Left lung (tissue), 10 donors: ENCODE data around the gene TSPAN17. TPM values are rescaled to one million over a fixed set of nuclear protein-coding genes. Genes with fewer than 3 reads are reported as not detected.

Source experiments
- ATAC-seq: fragments of 200-7000 bp; cut with Tn5 transposase; one replicate; pipeline ENCODE4 v1.9.1; 2020; ENCODE audit warnings: moderate library complexity
- DNase-seq, 4 donors: peaks; one replicate each; pipeline ENCODE4 v3.0.0-alpha.2; 2013 to 2020
- H3K27ac ChIP-seq, 2 donors: fragments of 200-600 bp; sonication (generic) in 1 of 2; one replicate each; pipeline versions ENCODE4 v1.5.0 to v1.8.0; 2020 to 2021
- H3K27me3 ChIP-seq, 2 donors: fragments of 200-600 bp; sonication (generic) in 1 of 2; one replicate each; pipeline versions ENCODE4 v1.5.0 to v1.8.0; 2020 to 2021
- H3K36me3 ChIP-seq, 2 donors: fragments of 200-600 bp; sonication (generic) in 1 of 2; one replicate each; pipeline versions ENCODE4 v1.5.0 to v1.8.0; 2020 to 2021
- H3K4me1 ChIP-seq, 2 donors: fragments of 200-600 bp; one replicate each; pipeline ENCODE4 v1.8.0; 2021
- H3K4me3 ChIP-seq, 2 donors: fragments of 200-600 bp; sonication (generic) in 1 of 2; one replicate each; pipeline versions ENCODE4 v1.5.0 to v1.8.0; 2020 to 2021; ENCODE audit warnings: mild to moderate bottlenecking in 1 of 2
- H3K9me3 ChIP-seq, 2 donors: fragments of 200-600 bp; sonication (generic) in 1 of 2; one replicate each; pipeline versions ENCODE4 v1.5.0 to v1.8.0; 2020 to 2021
- CTCF ChIP-seq, 2 donors: fragments of 200-600 bp; sonication (generic) in 1 of 2; IDR thresholded peaks; one replicate each; pipeline versions ENCODE4 v1.5.0 to v1.8.0; 2021; ENCODE audit warnings: antibody characterized with exemption in 2 of 2
- intact Hi-C, 2 donors: fragments of 100-400 bp; cut with DNase I; formaldehyde crosslinking; loops; one replicate each; pipeline versions ENCODE4 v1.11.2 to v1.14.2; 2022
- polyA plus RNA-seq, 6 donors: library from polyadenylated mRNA; unstranded; fragments of 120-200 nt; gene quantifications; one replicate each; pipeline ENCODE4 v1.2.1, GENCODE V29; 2013; ENCODE audit not compliant: insufficient read length in 6 of 6
- total RNA-seq, 2 donors: library from RNA; stranded (reverse); fragmentation: NEBNext Ultra II Directional; extraction: Animal tissue kit (Norgen Biotek cat#: 25700); gene quantifications; one replicate each; pipeline ENCODE4 v1.2.1, GENCODE V29; 2021
- donor health status: DM: no; HTN: yes; CAD: no.
- donor health status: DM: no; HTN: no; CAD: no.

The TSPAN17 gene
- total and polyA plus RNA-seq, 8 donors, result 26.0 to 48.3 (median 35.0) TPM

GRCh38 chr5:176651472-176651980 lies 4.2 kb downstream of the TSPAN17 start:
- H3K27ac ChIP-seq, result no peak overlapping the region
- intact Hi-C loops, result no loop called here

GRCh38 chr5:176652136-176652535 lies 4.9 kb downstream of the TSPAN17 start:
- H3K36me3 ChIP-seq, result peaks cover 0 to 44% of the 10 kb centered on the region in 2 donors

More at GRCh38 chr5:176651472-176651980, 4.2 kb downstream of the TSPAN17 start:
- ATAC-seq, result no peak
- Histone ChIP-seq H3K27me3 (no peaks in the 10 kb centered on the region), H3K9me3 (no peaks in the 10 kb centered on the region), H3K4me3 (no peak overlapping the region), H3K4me1 (peaks cover 14 to 15% of the 10 kb centered on the region in 2 donors), H3K36me3 (peaks cover 0 to 38% of the 10 kb centered on the region in 2 donors)
- DNase-seq, result no peak
- no peak for TF ChIP-seq CTCF (IDR thresholded peaks at IDR 0.05)

GRCh38 chr5:176653401-176654385 lies 6.4 kb downstream of the TSPAN17 start:
- ATAC-seq (no peak), DNase-seq (no peak)
- Histone ChIP-seq H3K27me3 (no peaks in the 10 kb centered on the region), H3K9me3 (no peaks in the 10 kb centered on the region), H3K36me3 (peaks cover 0 to 44% of the 10 kb centered on the region in 2 donors), H3K4me3 (no peak overlapping the region), H3K27ac (no peak overlapping the region), H3K4me1 (peaks cover 5 to 11% of the 10 kb centered on the region in 2 donors)
- intact Hi-C loops, result no loop called here
- TF ChIP-seq CTCF (IDR thresholded peaks at IDR 0.05), result no peak

More at GRCh38 chr5:176652136-176652535, 4.9 kb downstream of the TSPAN17 start:
- TF ChIP-seq CTCF (IDR thresholded peaks at IDR 0.05), result no peak
- Histone ChIP-seq H3K27ac (no peak overlapping the region), H3K27me3 (no peaks in the 10 kb centered on the region), H3K9me3 (no peaks in the 10 kb centered on the region), H3K4me3 (no peak overlapping the region), H3K4me1 (peaks cover 10 to 11% of the 10 kb centered on the region in 2 donors)
- ATAC-seq (no peak), DNase-seq (no peak)
- intact Hi-C loops, result no loop called here

GRCh38 chr5:176654856-176655255 lies 7.6 kb downstream of the TSPAN17 start:
- H3K4me3 ChIP-seq, result no peak overlapping the region
- DNase-seq (no peak), ATAC-seq (no peak)
- peaks cover 9 to 18% of the 10 kb centered on the region in 2 donors for H3K4me1 ChIP-seq
- no peak for TF ChIP-seq CTCF (IDR thresholded peaks at IDR 0.05)
- H3K27me3 ChIP-seq, result no peaks in the 10 kb centered on the region
- intact Hi-C loops, result no loop called here
- no peaks in the 10 kb centered on the region for H3K9me3 ChIP-seq
- H3K36me3 ChIP-seq, result peaks cover 0 to 44% of the 10 kb centered on the region in 2 donors
- no peak overlapping the region for H3K27ac ChIP-seq

- no peak overlapping the region for H3K27ac ChIP-seq
- no peak for TF ChIP-seq CTCF (IDR thresholded peaks at IDR 0.05)
- intact Hi-C loops, result no loop called here
- no peaks in the 10 kb centered on the region for H3K9me3 ChIP-seq
- H3K4me3 ChIP-seq, result no peak overlapping the region
- peaks cover 9 to 25% of the 10 kb centered on the region in 2 donors for H3K4me1 ChIP-seq
- H3K36me3 ChIP-seq, result peaks cover 0 to 44% of the 10 kb centered on the region in 2 donors
- ATAC-seq (no peak), DNase-seq (peak in 1 of 4 donors; percentile 79)
- peaks cover 0 to 6% of the 10 kb centered on the region in 2 donors for H3K27me3 ChIP-seq
These were observed 9.2 kb downstream of the TSPAN17 start for GRCh38 chr5:176656467-176656990.
